Astrocyte of the spinal cord (primary cell): ENCODE data around the gene PRDM16.

Experiments used
- DNase-seq: peaks from one replicate; pipeline ENCODE4 v3.0.0; 2011; ENCODE audit warnings: low read depth, low spot score
- H3K4me3 ChIP-seq: 2 replicates; pipeline ENCODE4 v1.5.1; 2011; ENCODE audit warnings: low read depth, mild to moderate bottlenecking, low read length, moderate library complexity
- CTCF ChIP-seq: IDR thresholded peaks from 2 replicates; pipeline ENCODE4 v1.5.1; 2012; ENCODE audit warnings: low read depth, mild to moderate bottlenecking, low read length, inconsistent platforms
- in situ Hi-C: cut with HindIII; loops from 2 replicates; pipeline ENCODE4 v1.10.0; 2017; ENCODE audit warnings: low sequenced_read_pairs

PRDM16 gene

GRCh38 chr1:3068564-3069431 lies at the start of gene PRDM16:
Gene PRDM16 (plus strand): TSS chr1:3069203. CDS start chr1:3069260, 57 bp downstream.
- DNase-seq, result peak; percentile 59
- in situ Hi-C loops, result loop anchor here (25.0 kb wide), 1 partner anchor 344 kb away; no protein-coding TSS in a partner anchor
- H3K4me3 ChIP-seq, result peak within 1 kb of the TSS; percentile 46
- no peak for TF ChIP-seq CTCF

- in situ Hi-C loops, result no loop called here
- DNase-seq, result no peak
- H3K4me3 ChIP-seq, result no peak overlapping the region
- TF ChIP-seq CTCF, result no peak
Measured at GRCh38 chr1:3019516-3020051, 49.4 kb upstream of the PRDM16 start.

GRCh38 chr1:3020263-3020909 lies 48.6 kb upstream of the PRDM16 start:
- DNase-seq, result no peak
- no peak overlapping the region for H3K4me3 ChIP-seq
- no peak for TF ChIP-seq CTCF
- in situ Hi-C loops, result no loop called here

- no peak for DNase-seq
- H3K4me3 ChIP-seq, result no peak within 1 kb of the TSS
- no peak for TF ChIP-seq CTCF
- in situ Hi-C loops, result no loop called here
Measured at GRCh38 chr1:3021233-3021671, 47.8 kb upstream of the PRDM16 start, which contains the start of gene ACTRT2. Gene ACTRT2 (plus strand): TSS chr1:3021467. CDS start chr1:3021687, 220 bp downstream.

GRCh38 chr1:3021801-3022401 lies 47.1 kb upstream of the PRDM16 start:
- DNase-seq, result no peak
- no peak overlapping the region for H3K4me3 ChIP-seq
- in situ Hi-C loops, result no loop called here
- no peak for TF ChIP-seq CTCF

- in situ Hi-C loops, result no loop called here
- no peak for TF ChIP-seq CTCF
- no peak overlapping the region for H3K4me3 ChIP-seq
- no peak for DNase-seq
Measured at GRCh38 chr1:3022511-3022973, 46.5 kb upstream of the PRDM16 start.
